ENCODE results near the gene CAPN8.

CAPN8 gene

DNA sequence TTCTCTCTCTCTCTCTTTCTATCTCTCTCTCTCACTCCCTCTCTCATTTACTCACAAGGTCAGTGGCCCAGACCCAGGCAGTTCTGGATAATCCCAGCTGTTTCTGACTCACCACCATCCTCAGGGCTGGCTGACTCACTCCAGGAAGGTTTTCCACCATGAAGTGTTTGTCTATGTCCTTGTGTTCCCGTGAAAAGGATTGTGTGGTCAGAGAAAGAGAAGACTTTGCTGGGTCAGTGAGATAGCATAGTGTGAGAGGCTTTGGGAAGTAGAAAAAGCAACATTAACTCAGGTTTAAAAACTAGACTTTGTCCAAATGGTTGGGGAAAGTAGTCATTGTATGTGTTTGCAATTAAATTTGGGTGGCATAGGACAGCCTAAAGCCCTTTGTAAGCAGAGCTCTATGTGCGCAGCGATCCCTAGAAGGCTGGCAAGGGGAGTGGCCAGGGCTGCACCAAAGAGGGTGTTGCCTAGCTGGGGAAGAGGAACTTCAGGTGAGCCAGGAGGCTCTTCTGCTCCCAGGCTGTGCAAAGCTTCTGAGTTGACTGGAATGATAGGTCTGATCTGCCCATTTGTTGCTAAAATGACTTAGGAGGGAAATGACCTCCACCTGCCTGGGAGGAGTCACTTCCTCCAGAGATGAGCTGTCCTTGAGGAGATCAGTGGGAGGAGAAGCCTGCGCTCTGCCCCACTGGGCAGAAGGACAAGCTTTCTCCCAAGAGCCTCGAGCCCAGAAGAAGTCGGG lies 41.9 kb upstream of the CAPN8 start:
- no peak for ATAC-seq (ENCODE audit: insufficient read depth, low read depth)
- peaks cover 12% of the 10 kb centered on the region for H3K27me3 ChIP-seq (ENCODE audit: insufficient read depth, low read length, poor library complexity)
- no peaks in the 10 kb centered on the region for H4K20me1 ChIP-seq (ENCODE audit: insufficient read depth, low read length)
- H3K36me3 ChIP-seq (ENCODE audit: insufficient read depth, low read length), result no peaks in the 10 kb centered on the region
- H2AFZ ChIP-seq (ENCODE audit: low read depth, low read length), result no peak overlapping the region
- H3K4me3 ChIP-seq (ENCODE audit: low read depth in 1 of 2, low read length in 2 of 2), result no peak overlapping the region
- no peak for DNase-seq
- H3K79me2 ChIP-seq (ENCODE audit: insufficient read depth, low read length), result no peaks in the 10 kb centered on the region
- no peak overlapping the region for H3K4me2 ChIP-seq (ENCODE audit: insufficient read depth, low read length)
- H3K4me1 ChIP-seq (ENCODE audit: insufficient read depth, low read length), result no peaks in the 10 kb centered on the region
- TF ChIP-seq, protein P1, sequence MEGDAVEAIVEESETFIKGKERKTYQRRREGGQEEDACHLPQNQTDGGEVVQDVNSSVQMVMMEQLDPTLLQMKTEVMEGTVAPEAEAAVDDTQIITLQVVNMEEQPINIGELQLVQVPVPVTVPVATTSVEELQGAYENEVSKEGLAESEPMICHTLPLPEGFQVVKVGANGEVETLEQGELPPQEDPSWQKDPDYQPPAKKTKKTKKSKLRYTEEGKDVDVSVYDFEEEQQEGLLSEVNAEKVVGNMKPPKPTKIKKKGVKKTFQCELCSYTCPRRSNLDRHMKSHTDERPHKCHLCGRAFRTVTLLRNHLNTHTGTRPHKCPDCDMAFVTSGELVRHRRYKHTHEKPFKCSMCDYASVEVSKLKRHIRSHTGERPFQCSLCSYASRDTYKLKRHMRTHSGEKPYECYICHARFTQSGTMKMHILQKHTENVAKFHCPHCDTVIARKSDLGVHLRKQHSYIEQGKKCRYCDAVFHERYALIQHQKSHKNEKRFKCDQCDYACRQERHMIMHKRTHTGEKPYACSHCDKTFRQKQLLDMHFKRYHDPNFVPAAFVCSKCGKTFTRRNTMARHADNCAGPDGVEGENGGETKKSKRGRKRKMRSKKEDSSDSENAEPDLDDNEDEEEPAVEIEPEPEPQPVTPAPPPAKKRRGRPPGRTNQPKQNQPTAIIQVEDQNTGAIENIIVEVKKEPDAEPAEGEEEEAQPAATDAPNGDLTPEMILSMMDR (IDR thresholded peaks at IDR 0.05; ENCODE audit: borderline replicate concordance, extremely low read depth, low read length, poor library complexity, severe bottlenecking), result no peak
- TF ChIP-seq EZH2 (IDR thresholded peaks at IDR 0.05; ENCODE audit: borderline replicate concordance, low read depth, low read length, severe bottlenecking), result no peak
- no peak overlapping the region for H3K9ac ChIP-seq (ENCODE audit: low read depth, low read length)
- no peaks in the 10 kb centered on the region for H3K9me3 ChIP-seq (ENCODE audit: insufficient read depth, low read length, severe bottlenecking)
- H3K27ac ChIP-seq (ENCODE audit: low read length), result no peak overlapping the region

DNA sequence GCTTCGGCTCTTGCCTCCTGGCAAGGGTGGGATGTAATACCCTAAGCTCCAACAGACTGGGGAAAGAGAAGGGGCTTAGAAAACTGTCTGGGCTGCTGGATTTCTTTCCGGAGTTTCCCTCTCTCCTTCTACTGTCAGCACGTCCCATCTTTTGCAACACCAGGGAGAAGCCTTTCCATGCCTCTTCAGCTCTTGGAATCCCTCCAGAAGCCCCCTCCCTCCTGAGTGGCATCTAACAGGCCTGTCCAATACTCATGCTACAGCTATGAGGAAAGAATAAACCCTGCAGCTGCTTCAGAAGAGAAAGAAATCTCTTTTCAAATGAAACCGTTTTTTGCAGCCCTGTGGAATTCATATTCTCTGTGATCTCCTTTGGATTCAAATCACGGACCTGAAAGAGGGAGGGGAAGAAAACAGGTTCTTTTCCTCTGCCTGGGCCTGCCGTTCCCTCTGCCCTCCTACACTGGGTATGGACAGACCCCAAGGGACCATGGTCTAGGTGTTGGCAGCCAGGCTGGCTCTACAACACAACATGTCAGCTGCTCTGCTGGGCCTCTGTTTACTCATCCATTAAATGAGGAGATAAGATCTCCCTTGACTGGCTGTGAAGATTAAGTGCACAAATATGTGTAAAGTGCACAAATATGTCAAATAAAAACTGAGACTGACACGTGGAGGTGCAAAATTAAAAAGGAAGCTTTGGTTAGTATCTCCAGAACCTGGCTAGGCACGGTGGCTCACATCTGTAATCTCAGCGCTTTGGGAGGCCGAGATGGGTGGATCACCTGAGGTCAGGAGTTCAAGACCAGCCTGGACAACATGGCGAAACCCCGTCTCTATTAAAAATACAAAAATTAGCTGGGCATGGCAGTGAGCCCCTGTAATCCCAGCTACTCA lies 40.8 kb upstream of the CAPN8 start:
- H3K27ac ChIP-seq (ENCODE audit: low read length), result no peak overlapping the region
- no peaks in the 10 kb centered on the region for H3K36me3 ChIP-seq (ENCODE audit: insufficient read depth, low read length)
- no peaks in the 10 kb centered on the region for H3K4me1 ChIP-seq (ENCODE audit: insufficient read depth, low read length)
- H3K9me3 ChIP-seq (ENCODE audit: insufficient read depth, low read length, severe bottlenecking), result no peaks in the 10 kb centered on the region
- H3K4me3 ChIP-seq (ENCODE audit: low read depth in 1 of 2, low read length in 2 of 2), result no peak overlapping the region
- no peak overlapping the region for H2AFZ ChIP-seq (ENCODE audit: low read depth, low read length)
- no peaks in the 10 kb centered on the region for H4K20me1 ChIP-seq (ENCODE audit: insufficient read depth, low read length)
- no peak for TF ChIP-seq EZH2 (IDR thresholded peaks at IDR 0.05; ENCODE audit: borderline replicate concordance, low read depth, low read length, severe bottlenecking)
- TF ChIP-seq, protein P1 (IDR thresholded peaks at IDR 0.05; ENCODE audit: borderline replicate concordance, extremely low read depth, low read length, poor library complexity, severe bottlenecking), result no peak
- no peak for DNase-seq
- H3K79me2 ChIP-seq (ENCODE audit: insufficient read depth, low read length), result no peaks in the 10 kb centered on the region
- no peak overlapping the region for H3K4me2 ChIP-seq (ENCODE audit: insufficient read depth, low read length)
- no peak overlapping the region for H3K9ac ChIP-seq (ENCODE audit: low read depth, low read length)
- H3K27me3 ChIP-seq (ENCODE audit: insufficient read depth, low read length, poor library complexity), result peaks cover 12% of the 10 kb centered on the region
- no peak for ATAC-seq (ENCODE audit: insufficient read depth, low read depth)

DNA sequence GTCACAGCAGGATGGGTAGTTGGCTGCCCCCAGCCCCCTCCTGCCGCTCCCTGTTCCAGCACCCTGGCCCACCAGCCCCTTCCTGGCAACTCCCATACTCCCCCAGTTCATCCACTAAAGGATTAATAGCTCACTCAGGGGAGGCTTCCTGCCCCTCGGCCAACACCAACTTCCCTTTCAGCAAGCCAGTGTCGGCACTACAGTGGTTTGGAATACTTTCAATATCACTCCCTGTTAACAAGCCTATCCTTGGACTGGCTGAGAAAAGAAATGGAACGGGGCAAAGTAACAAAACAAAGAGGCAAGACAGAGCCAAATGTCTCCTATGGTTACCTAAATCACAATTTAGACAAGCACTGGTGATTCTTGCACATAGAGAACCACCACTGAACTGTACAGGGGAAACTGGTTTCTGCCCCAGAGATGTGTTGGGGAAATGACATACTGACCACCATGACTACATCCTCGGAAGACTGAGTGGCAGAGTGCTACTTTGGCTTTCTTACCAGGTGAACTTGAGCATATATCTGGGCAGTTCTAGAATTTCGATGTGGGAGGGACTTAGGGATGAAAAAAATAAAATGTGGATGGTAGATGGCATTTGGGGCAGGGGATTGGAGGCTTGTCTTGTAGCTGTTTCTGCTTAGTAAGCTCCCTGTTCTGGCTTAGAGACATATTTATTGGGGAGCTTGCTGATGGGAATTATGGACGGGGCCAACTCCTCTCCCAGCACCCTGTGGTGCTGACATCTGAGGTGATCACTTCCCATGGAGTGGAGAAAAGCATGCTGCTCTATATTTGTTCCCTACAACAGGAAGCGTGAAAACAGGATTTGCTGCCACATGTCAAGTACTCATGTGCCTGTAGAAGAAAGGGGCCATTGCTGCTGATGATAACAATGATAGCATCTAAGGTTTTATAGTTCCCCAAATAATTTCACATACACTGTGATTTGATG lies 39.7 kb upstream of the CAPN8 start:
- Histone ChIP-seq H3K4me2 (ENCODE audit: insufficient read depth, low read length) (no peak overlapping the region), H3K4me1 (ENCODE audit: insufficient read depth, low read length) (no peaks in the 10 kb centered on the region), H3K36me3 (ENCODE audit: insufficient read depth, low read length) (no peaks in the 10 kb centered on the region), H3K4me3 (ENCODE audit: low read depth in 1 of 2, low read length in 2 of 2) (no peak overlapping the region), H3K27ac (ENCODE audit: low read length) (no peak overlapping the region), H3K79me2 (ENCODE audit: insufficient read depth, low read length) (no peaks in the 10 kb centered on the region), H2AFZ (ENCODE audit: low read depth, low read length) (no peak overlapping the region), H3K9ac (ENCODE audit: low read depth, low read length) (no peak overlapping the region), H3K9me3 (ENCODE audit: insufficient read depth, low read length, severe bottlenecking) (no peaks in the 10 kb centered on the region), H3K27me3 (ENCODE audit: insufficient read depth, low read length, poor library complexity) (peaks cover 12% of the 10 kb centered on the region), H4K20me1 (ENCODE audit: insufficient read depth, low read length) (no peaks in the 10 kb centered on the region)
- DNase-seq, result no peak
- no peak for ATAC-seq (ENCODE audit: insufficient read depth, low read depth)
- TF ChIP-seq EZH2 (IDR thresholded peaks at IDR 0.05; ENCODE audit: borderline replicate concordance, low read depth, low read length, severe bottlenecking), result no peak
- TF ChIP-seq, protein P1 (IDR thresholded peaks at IDR 0.05; ENCODE audit: borderline replicate concordance, extremely low read depth, low read length, poor library complexity, severe bottlenecking), result no peak

Measured in DND-41 (cell line).